ENCODE measurements around the gene ELAVL4. TPM values are rescaled to one million over a fixed set of nuclear protein-coding genes. Genes with fewer than 3 reads are reported as not detected.
"Not testable (repeated sequence)": the region's sequence is repeated elsewhere in the genome, so short reads cannot be mapped to it uniquely, and the experiment has no call there.

Gene ELAVL4
- total RNA-seq, 1 donor from 2014 or later, result 0.13 TPM

GRCh38 chr1:50111503-50111902, 2.8 kb downstream of the ELAVL4 start:
- intact Hi-C loops (cut with DNase I), result no loop called here
- ATAC-seq (no peak), DNase-seq (ENCODE audit: low spot score) (no peak)

- no peak for DNase-seq (ENCODE audit: low spot score)
- no peak for ATAC-seq
- intact Hi-C loops (cut with DNase I), result no loop called here
Observed at GRCh38 chr1:50112193-50112592, 3.5 kb downstream of the ELAVL4 start.

DNA sequence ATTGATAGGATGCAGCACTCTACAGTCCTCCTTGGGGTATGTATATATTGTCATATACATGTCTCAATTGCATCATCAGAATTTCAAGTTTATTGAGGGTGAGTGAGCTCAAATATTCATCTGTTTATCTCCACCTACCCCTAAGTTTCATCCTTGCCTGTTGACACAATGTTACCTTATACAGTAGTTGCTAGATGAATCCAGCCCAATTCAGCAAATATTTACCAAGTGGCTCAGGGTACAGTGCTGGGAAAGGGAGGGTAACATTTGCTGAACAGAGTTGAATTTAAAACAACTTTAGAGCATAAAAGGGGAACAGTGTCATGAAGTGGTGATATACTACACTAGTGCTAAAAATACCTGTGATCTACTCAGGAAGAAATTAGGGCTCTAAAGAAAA, 14.4 kb downstream of the ELAVL4 start:
- intact Hi-C loops (cut with DNase I), result no loop called here
- no peak for ATAC-seq
- no peak for DNase-seq (ENCODE audit: low spot score)

GRCh38 chr1:50126927-50127715, 18.4 kb downstream of the ELAVL4 start:
- DNase-seq (ENCODE audit: low spot score) (no peak), ATAC-seq (no peak)
- intact Hi-C loops (cut with DNase I), result no loop called here

DNA sequence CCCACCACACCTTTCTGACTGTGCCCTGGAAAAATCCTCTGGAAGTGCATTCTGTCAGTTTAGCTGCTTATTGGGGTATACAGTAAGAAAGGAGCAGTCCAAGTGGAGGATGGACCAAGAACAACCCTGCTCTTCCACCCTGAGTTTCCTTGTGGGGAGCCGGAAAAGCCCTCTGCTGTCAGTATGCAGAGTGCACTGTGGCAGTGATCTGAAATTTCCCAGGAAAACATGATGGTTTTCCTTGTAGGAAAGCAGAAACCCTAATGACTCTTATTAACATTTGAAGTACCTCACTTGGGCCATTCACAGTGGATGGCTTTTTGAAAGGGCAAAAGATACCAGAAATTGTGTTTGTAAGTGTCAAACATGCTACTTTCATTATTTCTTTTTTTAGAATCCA, 20.5 kb downstream of the ELAVL4 start:
- ATAC-seq, result no peak
- intact Hi-C loops (cut with DNase I), result no loop called here
- DNase-seq (ENCODE audit: low spot score), result no peak

GRCh38 chr1:50132347-50132894, 23.7 kb downstream of the ELAVL4 start:
- ATAC-seq, result no peak
- intact Hi-C loops (cut with DNase I), result no loop called here

GRCh38 chr1:50135716-50136115, 27.0 kb downstream of the ELAVL4 start:
- DNase-seq (ENCODE audit: low spot score) (no peak), ATAC-seq (no peak)
- intact Hi-C loops (cut with DNase I), result no loop called here

More at GRCh38 chr1:50132347-50132894, 23.7 kb downstream of the ELAVL4 start:
- DNase-seq (ENCODE audit: low spot score), result no peak

DNA sequence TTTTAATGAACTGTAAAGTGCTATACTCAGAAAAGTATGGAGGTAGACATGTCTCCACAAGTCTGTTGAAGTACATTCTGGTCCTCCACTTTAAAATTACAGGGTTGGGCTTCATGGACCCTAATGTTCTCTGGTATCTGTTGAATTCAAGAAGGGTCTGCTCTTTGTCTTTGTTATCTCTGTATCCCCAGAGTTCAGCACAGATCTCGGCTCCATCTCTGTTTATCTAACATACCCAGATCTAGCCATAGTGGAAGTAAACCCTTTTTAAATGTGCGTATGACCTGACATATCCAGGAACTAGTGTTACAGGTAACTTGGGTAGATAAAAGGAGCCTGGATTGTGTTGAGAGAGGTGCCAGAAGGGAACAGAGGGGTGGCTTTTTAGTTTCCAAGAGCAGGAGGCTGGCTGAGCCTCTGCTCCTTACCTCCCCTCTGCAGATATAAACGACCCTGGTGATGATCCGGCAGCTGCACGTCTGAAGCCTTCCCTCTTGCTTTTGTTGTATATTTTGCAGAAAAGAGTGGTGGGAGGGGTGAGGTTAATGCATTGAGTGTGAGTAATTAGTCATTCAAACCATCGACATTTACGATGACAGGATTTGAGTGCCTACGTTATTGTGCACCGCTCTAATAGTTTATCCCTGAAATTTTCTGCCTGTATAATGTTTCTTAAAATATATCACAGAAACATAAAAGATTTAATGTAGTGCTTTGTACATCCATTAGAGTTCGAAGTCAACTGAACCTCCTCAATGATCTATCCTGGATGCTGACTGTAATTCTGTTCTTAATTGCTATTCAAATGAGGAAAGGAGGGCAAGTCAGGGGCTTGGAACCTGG, 30.8 kb downstream of the ELAVL4 start:
- no peak for ATAC-seq

DNA sequence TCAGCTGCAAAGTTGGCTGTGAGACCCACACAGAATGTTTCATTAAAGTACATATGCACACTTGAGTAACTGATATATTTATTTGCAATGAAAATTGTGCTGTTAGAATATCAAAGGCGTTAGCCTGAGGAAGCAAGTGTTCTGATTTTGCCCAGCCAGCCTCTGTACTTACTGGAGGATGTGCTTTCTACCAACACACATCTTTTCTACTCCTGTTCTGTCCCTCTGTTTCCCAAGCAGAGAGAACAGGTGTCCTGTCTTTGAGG, 31.4 kb downstream of the ELAVL4 start:
- no peak for ATAC-seq
- no peak for DNase-seq (ENCODE audit: low spot score)
- intact Hi-C loops (cut with DNase I), result no loop called here

More for the DNA sequence above, 30.8 kb downstream of the ELAVL4 start:
- no peak for DNase-seq (ENCODE audit: low spot score)
- intact Hi-C loops (cut with DNase I), result no loop called here

- intact Hi-C loops (cut with DNase I), result no loop called here
- ATAC-seq (no peak), DNase-seq (ENCODE audit: low spot score) (no peak)
Observed at GRCh38 chr1:50147191-50147850, 38.6 kb downstream of the ELAVL4 start.

DNA sequence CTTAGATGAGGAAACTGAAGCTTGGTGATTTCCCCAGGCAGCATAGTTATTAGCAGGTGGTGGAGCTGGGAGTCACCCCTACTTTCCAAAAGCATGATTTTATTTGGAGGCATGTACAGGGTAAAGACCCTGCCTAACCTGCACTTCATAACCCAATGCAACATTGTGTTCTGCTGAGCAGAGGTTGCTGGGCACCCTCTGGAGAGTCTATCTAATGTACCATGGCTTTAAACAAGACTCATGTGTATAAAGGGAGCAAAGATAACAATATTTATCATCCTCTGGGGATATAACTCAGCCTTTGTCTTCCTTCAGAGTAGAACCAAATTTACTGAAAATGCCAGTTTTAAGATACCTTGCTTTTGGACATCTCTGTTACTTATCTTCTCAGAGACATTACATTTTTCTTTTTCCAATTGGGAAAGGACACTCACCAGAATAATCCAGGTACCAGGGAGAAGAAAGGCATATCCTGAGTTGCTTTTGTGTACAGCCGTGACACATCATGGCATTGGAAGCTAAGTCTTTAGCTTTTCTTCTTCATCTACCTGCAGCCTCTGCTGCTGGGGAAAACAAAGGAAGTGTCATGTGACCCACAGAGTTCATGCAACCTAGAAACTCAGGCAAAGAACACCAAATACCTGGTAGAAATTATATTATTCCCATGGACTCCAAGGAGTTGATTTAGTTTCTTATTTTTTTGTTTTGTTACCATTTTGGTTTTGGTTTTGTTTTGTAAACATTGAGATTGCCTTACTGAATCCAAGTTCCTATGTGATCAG, 39.6 kb downstream of the ELAVL4 start:
- no peak for DNase-seq (ENCODE audit: low spot score)
- no peak for ATAC-seq
- intact Hi-C loops (cut with DNase I), result no loop called here

- ATAC-seq (no peak), DNase-seq (ENCODE audit: low spot score) (no peak)
- intact Hi-C loops (cut with DNase I), result no loop called here
Observed at GRCh38 chr1:50152236-50152635, 43.5 kb downstream of the ELAVL4 start.

DNA sequence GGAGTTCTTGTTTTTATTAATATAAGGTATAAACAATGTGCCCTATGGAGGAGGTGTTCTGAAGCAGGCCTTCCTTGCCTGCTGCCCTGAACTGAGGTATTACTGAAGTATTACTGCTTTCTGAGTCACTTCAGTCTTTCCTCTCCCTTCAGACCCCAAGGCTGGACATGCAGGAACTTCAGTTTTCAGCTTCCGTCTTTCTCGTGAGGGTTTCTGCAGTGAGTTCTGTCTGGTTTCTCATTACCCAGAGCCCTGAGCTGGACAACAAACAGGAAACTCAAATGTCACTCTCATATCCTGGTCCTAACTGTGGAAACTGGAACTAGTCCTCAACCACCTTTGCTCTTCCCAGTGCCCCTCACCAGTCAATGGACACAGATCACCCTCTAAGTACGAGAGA, 46.8 kb downstream of the ELAVL4 start:
- ATAC-seq (peak; percentile 24), DNase-seq (ENCODE audit: low spot score) (no peak)
- intact Hi-C loops (cut with DNase I), result no loop called here

- ATAC-seq (no peak), DNase-seq (ENCODE audit: low spot score) (no peak)
- intact Hi-C loops (cut with DNase I), result no loop called here
Observed at GRCh38 chr1:50156241-50157010, 47.7 kb downstream of the ELAVL4 start.

DNA sequence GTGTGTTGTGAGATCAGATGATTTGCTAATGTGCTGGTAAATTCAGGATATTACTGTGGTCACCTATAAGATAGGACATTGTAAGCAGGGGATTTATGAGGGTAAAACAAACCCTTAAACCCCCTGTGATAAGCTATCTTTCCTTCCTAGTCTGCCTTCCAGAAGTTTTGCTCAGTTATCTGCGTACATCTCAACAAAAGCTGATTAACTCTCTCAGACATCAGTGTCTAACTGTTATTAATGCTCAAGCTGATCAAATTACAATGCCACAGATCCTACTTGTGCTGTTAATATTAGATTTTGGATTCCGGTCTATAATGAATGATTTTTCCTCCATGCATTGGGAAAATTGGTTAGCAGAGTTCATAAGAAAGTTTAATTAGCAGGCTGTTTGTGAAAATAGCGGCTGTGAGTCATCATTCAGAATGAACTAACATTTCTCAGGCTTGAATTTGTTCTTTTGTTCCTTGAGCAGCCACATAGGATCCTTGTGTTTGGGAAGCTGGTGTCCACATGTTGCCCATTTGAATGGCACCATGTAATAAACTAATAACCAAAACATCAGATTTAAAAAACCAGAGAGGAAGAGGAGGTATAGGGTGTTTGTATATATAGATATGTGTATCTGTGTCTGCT, 48.7 kb downstream of the ELAVL4 start:
- intact Hi-C loops (cut with DNase I), result no loop called here
- ATAC-seq, result no peak
- no peak for DNase-seq (ENCODE audit: low spot score)

- ATAC-seq (no peak), DNase-seq (ENCODE audit: low spot score) (no peak)
- intact Hi-C loops (cut with DNase I), result no loop called here
Observed at GRCh38 chr1:50158421-50158820, 49.7 kb downstream of the ELAVL4 start.

- ATAC-seq (no peak), DNase-seq (ENCODE audit: low spot score) (no peak)
- intact Hi-C loops (cut with DNase I), result no loop called here
Observed at GRCh38 chr1:50163680-50164079, 55.0 kb downstream of the ELAVL4 start.

DNA sequence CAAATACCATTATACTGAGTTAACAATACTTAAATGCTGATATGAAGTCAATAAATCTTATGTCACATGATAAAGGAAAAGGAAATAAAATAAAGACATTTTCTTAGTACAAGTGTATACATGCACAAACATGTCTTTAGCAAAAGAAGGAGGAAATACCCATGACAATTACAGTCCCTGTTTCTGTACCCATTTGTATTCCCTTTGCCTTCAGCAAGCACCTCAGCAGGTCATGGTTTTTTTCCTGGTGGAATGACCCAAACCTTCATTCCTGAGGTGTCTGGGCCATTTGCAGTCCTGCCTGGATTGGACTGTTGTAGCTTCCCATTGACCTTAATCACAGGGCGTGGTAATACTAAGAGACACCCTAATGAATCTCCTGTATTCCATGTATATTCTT, 57.6 kb downstream of the ELAVL4 start:
- ATAC-seq; intact Hi-C loops (cut with DNase I); DNase-seq (ENCODE audit: low spot score): not testable (repeated sequence)

All from sciatic nerve (tissue), 2 donors.